GM19455 (cell line): Measurements from ENCODE around the gene TSGA10.
"Not testable (repeated sequence)": the region's sequence is repeated elsewhere in the genome, so short reads cannot be mapped to it uniquely, and the experiment has no call there.

Experiments
- ATAC-seq: cut with Tn5 transposase; IDR thresholded peaks from one replicate; pipeline ENCODE4 v1.9.1; 2021; ENCODE audit not compliant: unreplicated experiment

Gene TSGA10

DNA sequence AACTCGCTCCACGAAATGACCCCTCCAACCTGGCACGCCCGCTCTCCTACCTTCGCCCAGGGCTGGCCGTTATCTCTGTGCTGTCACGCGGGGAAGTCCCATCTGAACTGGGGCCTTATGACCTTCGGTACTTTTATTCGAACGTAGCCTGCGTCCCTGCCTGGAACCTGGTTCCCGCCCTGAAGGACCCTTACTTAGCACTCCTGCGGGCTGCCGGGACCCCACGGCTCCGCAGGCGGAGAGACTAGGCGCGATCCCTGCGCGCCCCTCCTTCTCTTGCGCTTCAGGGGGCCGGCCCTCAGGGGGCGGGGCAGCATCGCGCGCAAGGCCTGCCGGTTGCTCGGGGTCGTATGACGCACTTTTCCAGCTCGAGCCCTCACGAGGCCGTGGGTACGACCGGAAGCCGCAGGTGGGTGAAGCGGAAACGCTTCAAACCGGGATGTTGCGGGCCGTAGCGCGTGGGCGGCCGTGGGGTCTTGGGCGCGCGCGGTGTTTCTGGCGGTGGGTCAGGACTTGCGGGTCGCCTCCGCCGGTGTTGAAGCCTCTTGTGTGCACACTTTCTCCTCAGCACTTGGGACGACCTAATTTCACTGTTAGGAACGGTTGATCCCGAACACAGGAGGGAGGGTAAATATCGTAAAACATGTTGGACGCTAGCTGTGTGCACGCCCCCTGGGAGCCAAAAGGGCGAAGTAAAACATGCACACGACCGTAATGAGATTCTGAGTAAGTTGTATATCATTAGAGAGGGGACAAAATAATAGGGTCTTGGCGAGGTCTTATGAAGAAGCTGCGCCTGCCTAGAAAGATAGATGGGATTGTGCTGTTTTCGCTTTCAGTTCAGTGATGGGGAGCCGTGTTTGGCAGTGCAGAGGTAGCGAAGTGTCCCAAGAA is at the start of gene TSGA10, which contains the start of gene LIPT1:
TSS of gene TSGA10 (minus strand) at position 300 of the 894 bp plus-strand sequence. CDS start 45,503 bp downstream, outside the sequence.
TSS of gene LIPT1 (plus strand) at position 325 of the 894 bp plus-strand sequence. CDS start 6,991 bp downstream, outside the sequence.
- ATAC-seq = peak; percentile 97

GRCh38 chr2:99201959-99202678 is 47.4 kb upstream of the TSGA10 start:
- no peak for ATAC-seq

GRCh38 chr2:99200076-99200800 is 45.5 kb upstream of the TSGA10 start:
- no peak for ATAC-seq

- ATAC-seq = no peak
These were observed 43.5 kb upstream of the TSGA10 start for GRCh38 chr2:99198103-99198841.

DNA sequence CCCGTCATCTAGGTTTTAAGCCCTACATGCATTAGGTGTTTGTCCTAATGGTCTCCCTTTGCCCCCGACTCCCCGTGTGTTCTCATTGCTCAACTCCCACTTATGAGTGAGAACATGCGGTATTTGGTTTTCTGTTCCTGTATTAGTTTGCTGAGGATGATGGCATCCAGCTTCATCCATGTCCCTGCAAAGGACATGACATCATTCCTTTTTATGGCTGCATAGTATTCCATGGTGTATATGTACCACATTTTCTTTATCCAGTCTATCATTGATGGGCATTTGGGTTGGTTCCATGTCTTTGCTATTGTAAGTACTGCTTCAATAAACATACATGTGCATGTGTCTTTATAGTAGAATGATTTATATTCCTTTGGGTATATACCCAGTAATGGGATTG is 37.6 kb upstream of the TSGA10 start:
- not testable (repeated sequence) for ATAC-seq

GRCh38 chr2:99190548-99190947 is 35.8 kb upstream of the TSGA10 start:
- ATAC-seq = no peak

DNA sequence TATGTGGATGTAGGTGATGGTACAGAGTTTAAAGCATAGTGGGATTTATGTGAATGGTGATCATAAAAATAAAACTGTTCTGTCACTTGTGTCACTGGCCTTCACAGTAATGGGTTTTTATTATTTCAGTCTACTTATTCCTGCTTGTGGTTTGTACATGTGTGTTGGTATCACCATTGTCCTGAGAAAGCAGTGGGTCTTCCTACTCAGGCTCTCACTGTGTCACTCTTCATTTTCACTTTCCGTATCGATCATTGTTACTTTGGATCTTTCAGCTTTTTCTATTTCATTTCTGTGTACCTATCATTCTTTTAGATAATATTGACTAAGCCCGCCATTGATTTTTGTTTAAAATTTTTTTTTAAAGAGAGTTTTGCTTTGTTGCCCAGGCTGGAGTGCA is 33.6 kb upstream of the TSGA10 start:
- no peak for ATAC-seq

GRCh38 chr2:99187011-99187410 is 32.3 kb upstream of the TSGA10 start:
- ATAC-seq = no peak

DNA sequence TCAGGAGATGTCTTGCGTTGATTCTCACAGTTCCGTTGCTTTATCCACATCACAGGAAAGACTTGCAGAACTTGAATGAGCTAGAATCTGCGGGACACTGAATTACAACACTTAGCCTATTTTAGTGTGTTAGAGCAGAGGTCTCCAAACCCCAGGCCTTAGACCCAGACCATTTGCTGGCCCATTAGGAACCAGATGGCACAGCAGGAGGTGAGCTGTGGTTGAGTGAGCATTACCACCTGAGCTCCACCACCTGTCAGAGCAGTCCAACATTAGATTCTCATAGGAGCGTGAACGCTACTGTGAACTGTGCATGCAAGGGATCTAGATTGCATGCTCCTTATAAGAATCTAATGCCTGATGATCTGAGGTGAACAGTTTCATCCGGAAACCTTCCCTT is 30.1 kb upstream of the TSGA10 start:
- no peak for ATAC-seq

- no peak for ATAC-seq
These were observed 28.3 kb upstream of the TSGA10 start for GRCh38 chr2:99183025-99183424.

DNA sequence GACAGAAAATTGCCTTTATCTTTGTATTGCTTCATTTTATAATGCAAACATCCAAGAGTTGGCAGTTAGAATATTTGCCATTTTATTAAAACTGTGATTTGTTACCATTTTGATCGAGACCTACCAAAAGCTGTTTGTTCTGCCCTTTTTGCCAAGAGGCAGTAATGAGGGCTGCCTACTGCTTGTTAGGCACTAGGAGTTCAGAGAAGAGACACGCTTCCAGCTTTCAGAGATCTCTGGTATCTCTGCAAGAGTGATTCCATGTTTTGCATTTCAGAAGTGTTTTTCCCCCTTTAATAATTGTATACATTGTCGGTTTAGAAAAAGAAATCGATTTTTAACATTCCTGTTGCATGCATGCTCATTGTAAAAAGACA is 26.9 kb upstream of the TSGA10 start:
- no peak for ATAC-seq

DNA sequence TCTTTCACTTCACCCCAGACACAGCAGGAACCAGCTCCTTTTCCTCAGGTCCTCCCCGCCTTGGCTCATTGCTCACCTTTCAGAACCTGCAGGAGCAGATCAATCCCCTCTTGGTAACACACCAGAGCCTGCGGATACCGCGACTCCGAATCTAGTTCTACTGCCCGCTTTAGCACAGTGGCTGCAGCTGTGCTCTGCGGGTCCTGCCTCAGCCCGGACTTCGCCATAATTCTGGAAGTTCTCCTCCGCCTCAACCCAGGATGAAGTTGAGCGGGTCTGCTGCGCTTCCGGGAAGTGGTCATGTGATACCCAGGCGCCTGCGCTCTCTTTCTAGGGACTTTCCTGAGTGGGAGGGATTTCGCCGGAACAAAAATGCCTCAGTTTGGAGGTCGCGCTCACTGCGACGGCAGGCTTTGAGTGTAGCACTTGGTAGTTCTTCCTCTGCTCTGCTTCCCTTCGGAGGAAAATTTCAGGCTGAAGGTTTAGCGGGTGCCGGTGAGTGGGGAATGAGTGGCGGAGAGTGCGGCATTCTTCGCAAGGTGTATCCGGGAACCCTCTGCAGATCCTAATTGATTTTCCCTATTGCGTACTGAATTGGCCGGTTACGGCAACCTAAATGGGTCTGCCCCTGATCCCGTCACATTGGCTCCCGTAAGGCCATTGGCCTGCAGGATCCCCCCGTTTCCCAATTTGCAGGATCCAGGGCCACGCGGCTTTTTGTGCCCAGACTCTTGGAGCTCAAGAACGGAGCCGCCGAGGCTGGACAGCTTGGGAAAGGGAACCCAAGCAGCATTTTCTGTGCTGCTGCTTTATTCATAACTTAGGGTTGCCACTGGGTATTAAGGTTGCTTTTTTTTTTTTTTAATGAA is 26.2 kb upstream of the TSGA10 start, which contains the start of the genes MITD1 and MRPL30:
TSS of gene MITD1 (minus strand) at position 304 of the 869 bp plus-strand sequence. CDS start at position 227, 77 bp downstream.
TSS of gene MRPL30 (plus strand) at position 430 of the 869 bp plus-strand sequence. CDS start 5,020 bp downstream, outside the sequence.
- ATAC-seq = peak; percentile 96

DNA sequence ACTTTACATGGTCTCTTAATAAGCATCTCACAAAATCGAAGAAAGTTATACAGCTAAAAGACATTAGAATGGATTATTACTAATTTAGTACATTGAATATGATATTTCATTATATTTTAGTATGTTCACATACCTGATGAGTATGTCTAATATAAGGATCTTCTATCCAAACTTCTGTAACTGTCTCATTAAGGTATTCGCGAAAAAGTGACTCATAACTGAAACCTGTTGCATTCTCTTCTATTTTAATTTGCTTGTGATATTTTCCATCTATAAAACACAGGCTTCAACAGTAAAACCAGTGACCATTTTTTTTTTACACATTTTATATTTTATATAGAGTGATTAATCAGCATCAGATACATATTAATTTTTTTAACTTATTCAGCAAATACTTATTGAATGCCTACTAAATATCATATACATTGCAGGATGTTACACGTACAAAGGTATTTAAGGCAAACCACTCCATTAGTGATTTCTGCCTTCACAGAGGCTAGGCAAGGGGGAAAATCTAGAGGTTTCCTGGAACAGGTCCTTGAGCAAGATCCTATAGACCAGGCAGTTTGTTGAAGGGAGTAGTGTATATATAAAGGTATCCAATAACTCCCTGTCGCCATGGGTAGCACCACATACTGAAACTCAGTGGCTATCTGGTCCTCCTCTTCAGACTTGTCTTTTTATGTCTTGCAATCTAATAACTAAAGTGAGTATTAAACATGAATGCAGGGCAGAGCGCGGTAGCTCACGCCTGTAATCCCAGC is 16.8 kb upstream of the TSGA10 start:
- no peak for ATAC-seq

- ATAC-seq = no peak
These were observed 14.8 kb upstream of the TSGA10 start for GRCh38 chr2:99169534-99169933.

DNA sequence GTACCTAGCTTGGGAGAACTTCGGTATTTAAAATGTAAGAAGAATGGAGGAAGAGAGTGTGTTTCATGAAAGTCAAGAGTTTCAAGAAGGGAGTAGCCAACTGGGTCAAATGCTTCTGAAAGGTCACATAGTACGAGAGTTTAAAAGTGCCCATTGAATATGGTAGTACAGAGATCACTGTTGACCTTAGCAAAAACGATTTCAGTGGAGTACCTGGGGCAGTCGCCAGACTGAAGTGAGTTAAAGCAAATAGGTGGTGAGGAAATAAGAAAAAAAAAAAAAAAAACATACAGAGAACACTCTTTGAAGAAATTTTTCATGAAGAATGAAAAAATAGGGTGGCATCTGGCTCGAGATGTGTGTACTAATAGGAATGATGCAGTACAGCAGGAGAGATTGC is 11.5 kb upstream of the TSGA10 start:
- ATAC-seq = no peak

GRCh38 chr2:99159594-99159993 is 4.9 kb upstream of the TSGA10 start:
- no peak for ATAC-seq

DNA sequence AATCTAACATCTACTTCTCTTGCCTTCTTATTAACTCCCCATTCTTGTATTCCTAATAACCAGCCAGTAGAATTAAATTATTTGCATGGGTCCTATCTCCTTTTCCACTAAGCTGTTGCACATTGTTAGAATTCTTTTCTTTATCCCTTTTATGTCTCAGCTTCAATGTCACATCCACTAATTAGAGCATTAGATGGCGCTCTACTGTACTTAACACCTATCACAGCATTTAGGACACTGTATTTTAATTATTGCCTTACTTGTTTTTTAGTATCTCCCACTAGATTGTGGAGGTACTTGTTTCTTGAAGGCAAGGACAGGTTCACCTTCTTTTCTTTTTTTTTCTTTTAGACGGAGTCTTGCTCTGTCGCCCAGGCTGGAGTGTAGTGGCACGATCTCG is 3.9 kb upstream of the TSGA10 start:
- no peak for ATAC-seq

DNA sequence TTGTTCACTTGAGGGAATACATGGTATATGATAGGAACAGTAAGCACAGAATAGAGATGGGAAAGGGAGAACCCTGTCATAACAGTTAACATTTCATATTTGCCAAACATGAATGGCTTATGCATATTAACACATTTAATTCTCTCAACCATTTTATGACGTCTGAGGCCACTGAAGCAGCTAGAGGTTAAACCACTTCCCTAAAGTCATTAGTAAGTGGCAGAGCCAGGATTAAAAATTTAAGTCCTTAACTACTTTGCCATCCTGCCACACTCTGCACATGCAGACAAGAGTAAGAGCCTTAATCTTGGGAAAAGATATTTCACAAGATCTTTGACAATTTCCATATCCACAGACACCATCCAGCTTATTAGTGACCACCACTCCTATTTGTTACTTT is 2.1 kb upstream of the TSGA10 start:
- no peak for ATAC-seq
